ENCODE data around the gene KDM8.
"Not testable (repeated sequence)": the region's sequence is repeated elsewhere in the genome, so short reads cannot be mapped to it uniquely, and the experiment has no call there.

KDM8 gene

GRCh38 chr16:27243725-27244362, 40.5 kb downstream of the KDM8 start:
- DNase-seq (ENCODE audit: low spot score), result no peak

DNA sequence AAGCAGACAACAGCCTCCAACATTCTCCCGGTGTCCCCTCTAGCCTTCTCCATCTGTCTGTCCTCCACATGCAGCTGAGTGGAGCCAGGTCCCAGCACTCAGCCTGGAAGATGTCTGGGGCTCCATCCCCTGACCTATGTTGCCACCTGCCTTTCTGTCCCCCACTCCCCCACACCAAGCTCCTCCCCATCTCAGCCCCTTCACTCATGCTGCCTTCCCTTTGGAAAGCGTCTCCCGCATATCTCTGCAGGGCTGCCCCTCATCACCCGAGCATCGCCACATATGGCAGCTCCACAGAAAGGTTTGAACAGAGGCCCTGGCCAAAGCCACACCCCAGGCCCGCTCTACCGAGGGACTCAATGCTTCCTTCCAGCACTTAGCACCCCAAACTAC, 41.0 kb downstream of the KDM8 start:
- no peak for DNase-seq (ENCODE audit: low spot score)

DNA sequence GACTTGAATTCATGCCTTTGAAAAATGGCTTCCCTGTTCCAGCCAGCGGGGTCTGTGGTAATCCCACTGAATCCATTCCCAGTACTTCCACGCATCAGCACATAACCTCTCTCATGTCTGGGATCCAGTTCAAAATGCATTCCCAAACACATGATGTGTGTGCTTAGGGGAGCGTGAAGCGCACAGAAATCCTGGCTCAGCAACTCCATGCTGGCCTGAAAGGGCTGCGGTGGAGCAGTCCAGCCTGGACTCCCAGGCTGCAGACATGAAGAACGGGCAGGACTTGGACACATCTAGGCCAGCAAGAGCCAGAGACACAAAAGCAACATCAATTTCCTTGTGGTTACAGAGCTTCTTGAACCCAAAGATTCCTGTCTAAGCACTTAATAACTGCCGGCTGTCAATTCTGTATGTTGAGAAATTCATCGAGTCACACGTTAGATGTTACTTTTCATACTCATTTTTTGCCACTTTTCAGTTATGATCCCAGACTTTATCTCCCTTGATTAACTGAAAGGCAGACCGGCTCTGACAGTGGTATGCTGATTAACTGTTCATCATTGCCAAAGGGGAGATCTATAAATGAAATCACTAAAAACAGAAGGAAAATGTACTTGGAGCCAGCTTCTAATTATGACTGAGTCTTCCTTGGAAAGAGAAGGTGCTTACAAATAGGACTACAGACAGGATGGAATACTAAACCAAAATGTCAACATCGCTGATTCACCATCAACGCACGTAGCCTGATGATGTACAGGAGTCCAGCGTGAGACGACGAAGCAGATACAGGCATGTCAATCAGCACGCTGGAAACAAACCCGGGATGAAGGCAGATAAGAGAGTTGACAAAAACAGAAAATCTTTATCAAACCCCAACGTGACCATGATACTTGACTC, 42.2 kb downstream of the KDM8 start:
- no peak for DNase-seq (ENCODE audit: low spot score)

DNA sequence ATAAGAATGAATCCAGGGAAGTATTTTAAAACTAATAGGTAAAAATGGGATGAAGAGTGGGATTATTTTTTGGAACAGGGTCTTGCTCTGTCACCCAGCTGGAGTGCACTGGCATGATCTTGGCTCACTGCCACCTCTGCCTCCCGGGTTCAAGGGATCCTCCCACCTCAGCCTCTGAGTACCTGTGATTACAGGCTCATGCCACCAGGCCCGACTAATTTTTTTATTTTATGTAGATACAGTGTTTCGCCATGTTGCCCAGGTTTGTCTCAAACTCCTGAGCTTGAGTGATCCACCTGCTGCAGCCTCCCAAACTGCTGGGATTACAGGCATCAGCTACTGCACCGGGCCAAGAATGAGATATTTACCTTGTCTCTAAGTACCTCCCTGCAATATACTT, 43.1 kb downstream of the KDM8 start:
- no peak for DNase-seq (ENCODE audit: low spot score)

GRCh38 chr16:27247076-27247475, 43.8 kb downstream of the KDM8 start:
- not testable (repeated sequence) for DNase-seq (ENCODE audit: low spot score)

DNA sequence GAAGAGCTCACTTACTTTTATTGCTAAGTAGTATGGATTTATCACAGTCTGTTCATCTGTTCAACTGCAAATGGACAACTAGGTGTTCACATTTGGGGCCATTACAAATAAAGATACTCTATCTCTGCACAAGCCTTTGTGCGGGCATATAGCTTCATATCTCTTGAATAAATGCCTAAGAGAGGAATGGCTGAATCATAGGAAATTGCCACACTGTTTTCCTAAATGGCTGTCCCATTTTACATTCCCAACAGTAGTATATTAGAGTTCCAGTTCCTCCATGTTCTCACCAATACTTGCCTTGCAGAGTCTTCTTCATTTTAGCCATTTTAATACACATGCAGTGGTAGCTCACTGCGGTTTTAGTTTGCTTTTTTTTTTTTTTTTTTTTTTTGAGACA, 44.7 kb downstream of the KDM8 start:
- no peak for DNase-seq (ENCODE audit: low spot score)

- not testable (repeated sequence) for DNase-seq (ENCODE audit: low spot score)
These were observed 45.6 kb downstream of the KDM8 start for GRCh38 chr16:27248886-27249285.

GRCh38 chr16:27251541-27252205, 48.3 kb downstream of the KDM8 start:
- DNase-seq (ENCODE audit: low spot score), result no peak

- no peak for DNase-seq (ENCODE audit: low spot score)
These were observed 48.9 kb downstream of the KDM8 start for GRCh38 chr16:27252206-27252585.

- DNase-seq (ENCODE audit: low spot score), result no peak
These were observed 50.2 kb downstream of the KDM8 start for GRCh38 chr16:27253526-27253930.

GRCh38 chr16:27254262-27254811, 51.0 kb downstream of the KDM8 start:
- DNase-seq (ENCODE audit: low spot score), result no peak

- DNase-seq (ENCODE audit: low spot score), result no peak
These were observed 53.5 kb downstream of the KDM8 start for GRCh38 chr16:27256861-27257260.

- no peak for DNase-seq (ENCODE audit: low spot score)
These were observed 53.9 kb downstream of the KDM8 start for GRCh38 chr16:27257271-27257670.

GRCh38 chr16:27258241-27258734, 55.0 kb downstream of the KDM8 start:
- DNase-seq (ENCODE audit: low spot score), result no peak

- no peak for DNase-seq (ENCODE audit: low spot score)
These were observed 56.4 kb downstream of the KDM8 start for GRCh38 chr16:27259710-27260109.

DNA sequence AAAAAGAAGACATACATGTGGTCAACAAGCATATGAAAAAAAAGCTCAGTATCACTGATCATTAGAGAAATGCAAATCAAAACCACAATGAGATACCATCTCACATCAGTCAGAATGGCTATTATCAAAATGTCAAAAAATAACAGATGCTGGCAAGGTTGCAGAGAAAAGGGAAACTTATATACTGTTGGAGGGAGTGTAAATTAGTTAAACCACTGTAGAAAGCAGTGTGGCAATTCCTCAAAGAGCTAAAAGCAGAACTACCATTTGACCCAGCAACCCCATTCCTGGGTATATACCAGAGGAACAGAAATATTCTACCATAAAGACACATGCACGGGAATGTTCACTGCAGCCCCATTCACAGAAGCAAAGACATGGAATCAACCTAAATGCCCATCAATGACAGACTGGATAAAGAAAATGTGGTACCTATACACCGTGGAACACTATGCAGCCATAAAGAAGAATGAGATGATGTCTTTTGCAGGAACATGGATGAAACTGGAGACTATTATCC, 59.6 kb downstream of the KDM8 start:
- DNase-seq (ENCODE audit: low spot score), result not testable (repeated sequence)

GRCh38 chr16:27264151-27264550, 60.8 kb downstream of the KDM8 start:
- DNase-seq (ENCODE audit: low spot score), result no peak

DNA sequence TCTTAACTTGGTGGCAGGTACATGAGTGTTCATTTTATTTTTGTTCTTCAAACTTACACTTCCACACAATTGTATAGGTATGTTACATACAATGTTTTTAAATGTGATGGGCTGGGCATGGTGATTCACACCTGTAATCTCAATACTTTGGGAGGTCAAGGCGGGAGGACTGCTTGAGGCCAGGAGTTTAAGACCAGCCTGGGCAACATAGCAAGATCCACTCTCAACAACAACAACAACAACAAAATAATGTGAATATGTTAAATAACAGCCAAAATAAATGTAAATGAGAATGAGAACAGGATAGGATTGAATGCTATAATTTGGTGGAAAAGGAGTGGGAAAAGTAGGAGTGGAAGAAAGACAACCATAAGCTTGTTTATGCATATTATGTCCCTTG, 62.7 kb downstream of the KDM8 start:
- DNase-seq (ENCODE audit: low spot score), result no peak

DNA sequence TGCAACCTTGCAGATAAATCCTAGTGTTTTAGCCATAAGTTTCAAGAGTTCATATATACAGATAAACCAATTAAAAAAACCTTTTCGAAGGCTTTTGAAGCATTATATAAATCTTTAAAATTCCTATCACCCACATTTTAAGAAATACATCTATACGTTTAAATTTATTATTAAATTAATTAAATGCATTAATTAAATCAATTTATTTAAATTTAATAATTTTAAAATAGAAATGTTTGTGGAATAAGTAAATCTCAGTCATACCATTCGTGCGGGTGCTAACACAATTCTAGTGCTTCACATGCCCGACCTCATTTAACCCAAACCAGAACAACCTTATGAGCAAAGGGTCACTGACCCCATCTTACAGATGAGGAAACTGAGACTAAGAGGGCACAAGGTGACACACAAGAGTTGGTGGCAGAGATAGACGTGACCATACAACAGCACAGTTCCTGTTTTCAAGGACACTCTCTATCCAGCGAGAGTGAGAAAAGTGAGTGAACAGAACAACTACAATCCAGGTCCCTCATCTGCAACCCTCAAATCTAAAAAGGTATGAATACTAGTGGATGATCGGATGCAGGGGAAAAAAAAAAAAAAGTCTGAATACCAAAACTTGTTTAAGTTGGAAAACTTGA, 63.8 kb downstream of the KDM8 start:
- no peak for DNase-seq (ENCODE audit: low spot score)

GRCh38 chr16:27268376-27269299, 65.3 kb downstream of the KDM8 start, which contains the start of gene NSMCE1:
NSMCE1 (minus strand) TSS chr16:27268772; CDS start chr16:27257570, 11,202 bp downstream.
- peak; percentile 93 for DNase-seq (ENCODE audit: low spot score)
